ENCODE data around the gene BAHCC1.

GRCh38 chr17:81481815-81482505 lies 86.7 kb downstream of the BAHCC1 start:
- TF ChIP-seq ELK1 (IDR thresholded peaks at IDR 0.05; ENCODE audit: low read depth, low read length) = no peak
- TF ChIP-seq BACH1 (IDR thresholded peaks at IDR 0.05; ENCODE audit: borderline replicate concordance) = no peak
- TF ChIP-seq, protein P1, sequence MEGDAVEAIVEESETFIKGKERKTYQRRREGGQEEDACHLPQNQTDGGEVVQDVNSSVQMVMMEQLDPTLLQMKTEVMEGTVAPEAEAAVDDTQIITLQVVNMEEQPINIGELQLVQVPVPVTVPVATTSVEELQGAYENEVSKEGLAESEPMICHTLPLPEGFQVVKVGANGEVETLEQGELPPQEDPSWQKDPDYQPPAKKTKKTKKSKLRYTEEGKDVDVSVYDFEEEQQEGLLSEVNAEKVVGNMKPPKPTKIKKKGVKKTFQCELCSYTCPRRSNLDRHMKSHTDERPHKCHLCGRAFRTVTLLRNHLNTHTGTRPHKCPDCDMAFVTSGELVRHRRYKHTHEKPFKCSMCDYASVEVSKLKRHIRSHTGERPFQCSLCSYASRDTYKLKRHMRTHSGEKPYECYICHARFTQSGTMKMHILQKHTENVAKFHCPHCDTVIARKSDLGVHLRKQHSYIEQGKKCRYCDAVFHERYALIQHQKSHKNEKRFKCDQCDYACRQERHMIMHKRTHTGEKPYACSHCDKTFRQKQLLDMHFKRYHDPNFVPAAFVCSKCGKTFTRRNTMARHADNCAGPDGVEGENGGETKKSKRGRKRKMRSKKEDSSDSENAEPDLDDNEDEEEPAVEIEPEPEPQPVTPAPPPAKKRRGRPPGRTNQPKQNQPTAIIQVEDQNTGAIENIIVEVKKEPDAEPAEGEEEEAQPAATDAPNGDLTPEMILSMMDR (IDR thresholded peaks at IDR 0.05 in 2 of 3, conservative IDR thresholded peaks at IDR 0.05 in 1 of 3; ENCODE audit: control insufficient read depth in 2 of 3, extremely low read depth in 1 of 3, insufficient read depth in 1 of 3, low read depth in 3 of 3, low read length in 3 of 3) = no peak
- no peak for TF ChIP-seq TCF7 (IDR thresholded peaks at IDR 0.05; ENCODE audit: borderline replicate concordance)
- TF ChIP-seq KDM1A (IDR thresholded peaks at IDR 0.05; ENCODE audit: borderline replicate concordance) = no peak
- TF ChIP-seq CREB1 (IDR thresholded peaks at IDR 0.05; ENCODE audit: low read depth) = no peak
- no peak for TF ChIP-seq IKZF2 (IDR thresholded peaks at IDR 0.05)
- no peak for TF ChIP-seq CEBPB (IDR thresholded peaks at IDR 0.05; ENCODE audit: borderline replicate concordance in 1 of 2, low read depth in 2 of 2, low read length in 2 of 2)
